Inferior parietal cortex (tissue), 1 donor: ENCODE results near the gene NHERF1.

Source experiments
- DNase-seq: peaks from one replicate; pipeline ENCODE4 v3.0.0-alpha.2; 2016; ENCODE audit errors: extremely low spot score

NHERF1 gene

DNA sequence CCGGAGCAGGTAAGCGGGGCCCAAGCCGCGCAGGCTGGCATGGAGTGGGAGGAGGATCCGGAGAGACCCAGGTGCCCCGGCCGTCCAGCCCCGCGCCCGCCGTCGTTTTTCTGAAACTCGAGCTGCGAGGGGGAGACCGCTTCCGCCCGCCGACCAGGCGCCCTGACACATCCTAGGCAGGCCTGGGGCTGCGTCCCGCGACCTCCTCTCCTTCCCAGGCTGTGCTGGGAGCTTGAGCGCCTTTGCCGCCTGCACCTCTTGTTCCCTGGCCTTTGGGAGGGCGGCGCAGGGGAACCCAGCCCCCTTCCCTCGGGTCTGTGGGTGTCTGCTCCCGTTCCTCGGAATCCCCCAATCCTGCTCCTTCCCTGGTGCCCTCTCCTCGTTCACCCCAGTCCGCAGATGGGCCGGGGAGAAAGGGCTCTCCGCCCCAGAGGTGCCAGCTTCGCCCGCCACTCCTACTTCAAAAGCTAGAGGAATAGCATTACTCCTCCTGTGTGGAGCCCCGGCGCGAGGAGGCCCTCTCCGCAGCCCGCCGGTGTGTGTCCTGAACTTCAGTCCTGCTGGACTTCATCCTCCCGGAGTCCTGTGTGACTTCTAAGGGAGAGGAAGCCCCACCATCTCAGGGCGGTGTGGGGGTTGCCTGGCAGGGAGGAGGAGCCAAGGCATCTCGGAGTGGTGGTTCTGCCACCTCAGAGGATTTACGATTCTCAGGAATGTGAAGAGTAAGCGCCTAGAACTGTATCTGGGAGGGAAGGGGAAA, 1.0 kb downstream of the NHERF1 start:
- no peak for DNase-seq

DNA sequence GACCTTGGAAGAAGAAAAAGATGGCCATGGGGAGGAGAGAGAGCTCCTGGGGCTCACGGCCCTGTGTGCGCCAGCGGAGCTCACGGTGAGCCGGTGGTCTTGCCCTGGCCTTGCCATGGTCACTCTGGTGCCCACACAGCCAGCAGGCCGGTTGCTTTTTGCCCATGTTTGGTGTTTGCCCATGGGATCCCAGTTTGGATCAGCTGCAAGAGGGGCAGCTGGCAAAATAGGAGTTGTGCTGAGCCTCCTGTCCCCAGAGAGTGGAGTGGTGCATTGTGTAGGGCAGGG, 1.6 kb downstream of the NHERF1 start:
- DNase-seq = no peak

DNA sequence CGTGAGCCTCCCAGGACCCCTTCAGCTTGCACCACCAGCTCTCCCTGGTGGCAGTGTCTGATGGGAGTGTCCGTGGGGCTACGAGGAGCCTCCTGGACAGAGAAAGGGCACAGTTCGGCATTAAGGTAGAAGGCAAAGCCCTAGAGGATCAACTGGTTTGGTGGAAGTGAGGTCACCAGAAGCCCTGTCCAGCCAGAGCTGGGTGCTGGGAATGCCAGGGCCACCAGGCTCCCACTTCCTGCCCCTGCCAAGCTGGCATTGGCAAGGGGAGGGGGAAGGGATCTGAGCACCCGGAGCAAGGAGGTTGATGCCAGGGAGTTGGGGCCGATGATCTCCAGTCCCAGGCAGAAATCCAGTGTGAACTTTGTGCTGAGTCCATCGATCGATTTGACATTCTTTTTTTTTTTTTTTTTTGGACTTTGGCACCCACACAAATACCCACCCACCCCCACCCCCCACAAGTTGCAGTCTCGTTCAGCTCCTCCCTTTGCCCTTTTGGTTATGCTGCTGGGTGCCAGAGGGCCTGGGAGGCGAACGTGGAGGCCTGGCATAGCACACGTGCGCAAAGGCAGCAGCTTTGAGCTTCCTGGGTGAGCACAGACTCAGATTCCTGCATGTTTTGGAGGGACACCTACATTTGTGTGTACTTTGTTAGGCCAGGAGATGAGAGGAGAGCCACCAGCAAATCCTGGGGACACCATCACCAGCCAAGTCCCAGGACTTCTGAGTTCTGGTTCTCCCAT, 2.1 kb downstream of the NHERF1 start:
- DNase-seq = no peak

DNA sequence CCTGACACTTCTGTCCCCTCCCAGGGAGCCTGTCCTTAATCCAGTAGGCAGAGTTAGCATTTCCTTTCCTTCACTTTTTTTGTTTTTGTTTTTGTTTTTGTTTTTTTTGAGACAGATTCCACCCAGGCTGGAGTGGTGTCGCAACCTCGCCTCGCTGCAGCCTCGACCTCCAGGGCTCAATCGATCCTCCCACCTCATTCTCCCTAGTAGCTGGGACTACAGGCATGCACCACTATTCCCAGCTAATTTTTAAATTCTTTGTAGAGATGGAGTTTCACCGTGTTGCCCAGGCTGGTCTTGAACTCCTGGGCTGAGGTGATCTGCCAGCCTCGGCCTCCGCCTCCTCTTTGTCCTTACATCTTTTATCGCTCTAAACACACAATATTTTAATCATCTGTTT, 4.0 kb downstream of the NHERF1 start:
- no peak for DNase-seq

DNA sequence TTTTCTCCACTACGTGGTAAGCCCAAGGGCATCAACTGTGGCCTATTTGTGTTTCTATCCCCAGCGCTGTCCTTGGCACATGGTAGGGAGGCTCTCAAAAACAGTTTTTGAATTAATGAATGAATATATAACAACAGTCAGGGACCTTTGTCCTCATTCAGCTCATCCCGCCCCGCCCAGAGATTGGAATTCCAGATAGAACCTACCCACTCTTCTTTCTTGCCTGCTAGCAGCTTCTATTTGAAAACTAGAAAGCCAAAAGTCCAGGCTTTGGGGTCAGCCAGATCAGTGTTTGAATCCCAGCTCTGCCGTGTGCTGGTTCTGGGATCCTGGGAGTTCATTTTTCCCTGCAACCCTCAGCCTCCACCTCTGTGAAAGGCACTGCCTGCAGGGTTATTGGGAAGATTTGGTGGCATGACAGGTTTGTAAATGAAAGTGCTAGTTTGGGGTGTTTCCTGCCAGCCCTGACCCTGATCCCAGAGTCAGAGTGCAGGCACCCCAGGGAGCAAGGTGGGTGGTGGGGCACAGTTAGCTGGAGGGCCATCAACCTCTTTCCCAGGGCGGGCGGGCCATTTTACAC, 4.5 kb downstream of the NHERF1 start:
- no peak for DNase-seq

DNA sequence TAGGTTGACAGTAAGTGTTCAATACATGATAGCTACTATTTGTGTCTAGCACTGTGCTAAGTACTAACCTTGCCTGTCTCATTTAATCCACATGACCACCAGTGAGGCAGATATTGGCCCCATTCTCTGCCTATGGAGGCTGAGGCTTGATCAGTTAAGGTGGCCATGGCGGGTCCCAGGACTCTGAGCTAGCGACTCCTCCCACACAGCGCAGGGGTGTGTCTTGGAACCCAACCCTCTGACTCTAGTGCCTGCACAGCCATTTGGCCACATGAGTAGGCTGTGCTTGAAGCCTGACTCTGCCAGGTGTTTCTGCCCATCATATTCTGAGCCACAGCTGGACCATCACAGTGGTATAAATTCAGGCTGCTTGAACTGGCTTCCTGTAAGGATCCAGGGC, 6.4 kb downstream of the NHERF1 start:
- no peak for DNase-seq

DNA sequence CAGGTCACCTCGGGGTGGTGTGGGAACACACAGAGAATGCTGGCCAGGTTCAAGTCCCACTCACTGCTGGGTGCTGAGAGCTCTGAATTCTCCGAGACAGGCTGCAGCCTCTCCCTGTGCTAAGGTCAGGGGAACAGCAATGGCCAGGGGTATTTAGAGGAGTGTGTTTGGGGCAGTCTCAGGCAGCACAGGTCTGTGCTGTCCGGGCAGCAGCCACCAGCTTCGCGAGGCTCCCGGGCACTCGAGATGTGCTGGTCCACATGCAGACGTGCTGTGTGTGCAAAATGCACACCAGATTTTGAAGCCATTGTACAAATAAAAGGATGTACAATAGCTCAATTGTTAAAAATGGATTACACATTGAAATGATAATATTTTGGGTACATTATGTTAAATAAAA, 7.1 kb downstream of the NHERF1 start:
- no peak for DNase-seq

DNA sequence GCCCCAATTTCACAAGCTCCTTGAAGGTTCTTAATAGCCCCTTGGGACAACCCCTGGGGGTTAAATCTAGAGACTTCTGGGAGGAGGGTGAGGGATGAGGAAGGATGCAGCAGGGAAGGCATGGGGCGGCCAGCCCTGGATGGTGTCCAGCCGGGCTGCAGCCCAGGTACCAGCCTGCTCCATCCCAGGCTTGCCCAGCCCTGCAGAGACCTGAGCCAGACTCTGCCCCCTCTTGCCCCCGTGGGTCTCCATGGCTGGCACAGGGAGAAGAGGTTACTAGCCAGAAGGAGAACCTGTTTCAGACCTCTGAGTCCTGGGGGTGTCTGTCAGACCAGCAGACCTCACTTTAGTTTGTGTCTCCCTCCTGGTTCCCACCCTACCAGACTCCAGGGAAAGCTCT, 8.5 kb downstream of the NHERF1 start:
- no peak for DNase-seq

DNA sequence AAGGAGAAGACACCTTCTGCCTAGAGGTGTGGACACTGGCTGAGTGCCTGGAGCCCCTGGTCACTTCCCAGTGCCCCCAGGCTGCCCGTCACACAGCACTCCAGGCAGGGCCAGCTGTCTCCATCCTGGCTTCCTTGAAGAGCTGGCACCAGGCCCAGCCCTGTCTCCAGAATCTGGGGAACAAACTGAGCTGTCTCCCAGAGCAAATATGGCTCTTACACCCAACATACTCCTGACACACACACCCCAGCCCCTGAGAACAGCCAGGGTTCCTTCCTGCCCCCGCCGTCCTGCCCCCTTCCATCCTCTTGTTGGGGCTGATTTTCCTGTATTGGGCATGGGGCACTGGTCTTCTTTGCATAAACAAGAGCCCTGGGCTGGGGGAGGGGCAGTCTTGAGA, 9.1 kb downstream of the NHERF1 start:
- DNase-seq = no peak

DNA sequence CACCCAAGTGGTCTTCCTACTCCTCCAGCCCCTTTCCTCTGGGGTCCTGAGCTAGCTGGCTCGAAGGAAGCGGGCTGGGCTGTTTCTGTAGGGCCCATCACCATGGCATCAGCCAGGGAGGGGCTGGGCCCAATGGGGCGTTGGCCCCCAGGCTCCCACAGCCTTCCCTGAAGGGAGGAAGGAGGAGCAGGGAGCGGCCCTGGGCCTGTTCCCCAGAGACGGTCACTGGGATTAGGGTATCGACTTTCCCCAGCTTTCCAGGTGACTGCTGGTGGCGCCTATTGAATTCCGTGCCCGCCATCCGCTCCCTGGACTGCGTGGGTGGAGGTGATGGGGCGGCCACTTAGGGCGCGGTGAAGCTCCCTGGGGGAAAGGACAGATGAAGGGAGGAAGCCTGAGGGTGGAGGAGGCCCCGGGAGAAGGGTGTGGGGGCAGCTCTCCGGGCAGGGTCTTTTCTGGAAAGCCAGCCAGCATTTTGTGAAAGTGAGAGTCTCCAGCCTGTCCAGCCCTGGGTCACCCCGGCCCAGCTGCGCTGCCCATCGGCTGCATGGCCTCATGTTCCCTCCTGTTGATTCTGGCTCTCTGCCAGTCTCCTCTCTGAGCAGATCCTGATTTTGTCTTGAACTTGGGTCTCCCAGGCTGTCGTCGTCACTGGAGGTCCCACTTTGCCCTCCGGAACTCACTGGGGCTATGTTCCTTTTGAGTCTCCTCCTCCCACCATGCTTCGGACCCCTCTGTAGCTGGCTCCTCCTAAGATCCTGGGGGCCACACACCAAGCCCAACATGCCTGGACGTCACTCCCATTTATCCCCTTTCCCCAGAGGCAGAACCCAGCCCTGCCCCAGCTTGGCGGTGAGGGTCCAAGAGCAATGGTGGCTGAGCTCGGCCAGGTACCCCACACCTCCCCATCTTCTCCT, 9.8 kb downstream of the NHERF1 start:
- DNase-seq = no peak

DNA sequence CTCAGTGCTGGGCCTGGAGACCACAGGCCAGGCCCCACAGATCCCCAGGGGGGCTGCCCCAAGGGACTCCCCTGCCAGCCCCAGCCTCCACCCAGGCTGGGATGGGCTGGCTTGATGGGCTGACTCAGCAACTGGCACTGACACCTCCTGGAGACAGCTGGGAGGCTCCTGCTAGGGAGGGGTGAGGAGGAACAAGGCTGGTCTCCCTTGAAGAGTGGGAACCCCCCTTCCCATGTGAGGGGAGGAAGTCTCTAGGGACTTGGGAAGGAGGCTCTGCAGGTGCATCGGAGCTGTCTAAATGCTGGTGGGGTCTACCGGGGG, 10.4 kb downstream of the NHERF1 start:
- no peak for DNase-seq

DNA sequence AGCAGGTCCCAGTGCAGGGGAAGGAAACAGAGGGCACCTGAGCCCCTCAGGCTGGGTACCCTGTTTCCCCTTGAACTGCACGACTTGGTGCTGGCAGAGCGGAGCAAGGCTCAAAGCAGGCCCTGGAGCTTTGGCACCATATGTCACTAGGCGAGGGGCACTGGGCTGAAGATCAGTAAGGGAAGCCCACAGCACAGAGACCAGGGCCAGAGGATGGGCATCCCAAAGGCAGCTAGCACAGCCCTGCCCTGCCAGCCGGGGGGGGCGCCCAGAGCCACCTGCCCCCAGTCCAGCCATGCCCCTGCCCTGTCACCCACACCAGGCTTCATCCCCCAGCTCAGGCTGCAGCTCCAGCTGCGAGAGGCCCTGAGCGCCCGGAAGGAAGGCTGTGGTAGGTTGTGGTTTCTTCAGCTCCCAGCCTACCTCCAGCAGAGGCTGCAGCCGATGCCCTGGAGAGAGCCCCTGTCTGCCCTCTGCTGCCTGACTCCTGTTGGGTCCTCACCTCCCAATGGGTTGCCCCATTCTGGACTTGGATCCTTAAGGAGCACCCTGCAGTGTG, 10.9 kb downstream of the NHERF1 start:
- no peak for DNase-seq

DNA sequence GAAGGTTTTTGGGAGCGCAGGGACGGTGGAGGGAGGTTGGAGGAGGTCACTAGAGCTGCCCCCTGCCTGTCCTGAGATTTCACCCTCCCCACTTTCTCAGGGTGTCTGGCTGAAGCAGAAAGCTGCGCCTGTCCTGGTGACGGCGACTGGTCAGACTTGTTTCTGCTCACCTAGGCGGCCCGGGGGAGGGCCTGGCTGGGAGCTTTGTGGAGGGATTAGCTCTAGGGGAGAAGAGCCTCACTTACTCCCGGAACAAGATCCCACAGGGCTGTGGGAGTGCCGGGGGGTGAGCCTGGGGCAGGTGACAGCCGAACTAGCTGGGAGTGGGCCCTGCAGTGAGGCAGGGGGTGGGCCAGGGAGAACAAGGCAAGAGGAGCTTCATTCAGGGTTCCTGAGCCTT, 11.5 kb downstream of the NHERF1 start:
- DNase-seq = no peak

DNA sequence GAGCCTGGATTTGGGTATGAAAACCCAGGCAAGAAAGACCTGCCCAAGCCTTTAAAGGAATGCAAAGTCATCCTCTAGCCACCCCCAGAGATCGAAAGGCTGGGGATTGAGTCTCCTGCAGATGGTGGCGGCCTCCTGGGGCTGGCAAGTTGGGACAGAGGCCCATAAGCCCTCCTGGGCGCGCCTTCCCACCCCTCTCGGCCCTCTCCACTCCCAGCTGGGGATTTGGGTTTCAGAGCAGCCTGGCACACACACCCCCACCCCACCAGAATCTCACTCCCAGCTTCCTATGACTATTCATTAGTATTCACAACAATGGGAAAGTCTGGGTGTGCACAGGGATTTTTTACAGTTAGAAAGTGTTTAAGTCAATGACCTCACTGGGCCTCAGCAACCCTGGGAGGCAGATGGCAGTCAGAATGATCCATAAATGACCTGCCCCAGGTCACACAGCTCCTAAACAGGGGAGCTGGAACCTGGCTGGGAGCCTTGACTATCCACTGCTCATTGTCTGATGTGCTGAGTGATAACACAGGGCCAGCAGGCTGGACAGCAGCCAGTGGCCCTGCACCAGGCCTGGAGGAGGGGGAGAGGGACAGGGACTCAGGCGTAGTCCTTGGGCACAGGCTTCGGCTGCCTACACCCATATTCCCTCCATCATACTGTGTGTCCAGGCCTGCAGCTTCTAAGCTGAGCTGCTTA, 12.1 kb downstream of the NHERF1 start:
- DNase-seq = no peak

DNA sequence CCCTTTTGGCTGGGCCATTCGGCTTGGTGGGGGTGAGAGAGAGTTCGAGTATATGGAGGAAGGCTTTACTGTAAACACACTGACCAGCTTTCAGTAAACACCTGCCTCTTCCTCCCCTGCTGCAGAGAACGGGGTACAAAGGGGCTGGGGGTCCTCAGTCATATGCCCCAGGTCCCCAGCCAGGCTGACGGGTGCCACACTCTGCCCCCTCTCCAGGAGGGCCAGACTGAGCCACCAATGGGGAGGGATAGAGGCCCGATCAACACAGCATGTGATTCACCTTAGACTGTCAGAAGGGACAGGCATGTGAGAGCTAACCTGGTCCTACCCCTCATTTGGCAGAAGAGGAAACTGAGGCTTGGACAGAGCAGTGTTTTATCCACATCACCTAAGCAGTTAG, 13.0 kb downstream of the NHERF1 start:
- DNase-seq = no peak

DNA sequence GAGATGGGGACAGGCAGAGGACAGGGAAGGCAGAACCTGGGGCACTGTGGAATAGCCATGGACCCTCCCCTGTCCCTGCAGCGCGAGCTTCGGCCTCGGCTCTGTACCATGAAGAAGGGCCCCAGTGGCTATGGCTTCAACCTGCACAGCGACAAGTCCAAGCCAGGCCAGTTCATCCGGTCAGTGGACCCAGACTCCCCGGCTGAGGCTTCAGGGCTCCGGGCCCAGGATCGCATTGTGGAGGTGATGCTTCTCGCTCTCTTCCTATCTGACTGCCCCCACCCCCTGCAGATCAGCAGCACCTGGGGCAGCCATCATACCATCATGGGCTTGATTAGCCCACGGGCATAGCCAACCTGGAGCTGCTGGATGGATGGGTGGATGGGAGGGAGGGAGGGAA, 13.5 kb downstream of the NHERF1 start:
- DNase-seq = no peak

DNA sequence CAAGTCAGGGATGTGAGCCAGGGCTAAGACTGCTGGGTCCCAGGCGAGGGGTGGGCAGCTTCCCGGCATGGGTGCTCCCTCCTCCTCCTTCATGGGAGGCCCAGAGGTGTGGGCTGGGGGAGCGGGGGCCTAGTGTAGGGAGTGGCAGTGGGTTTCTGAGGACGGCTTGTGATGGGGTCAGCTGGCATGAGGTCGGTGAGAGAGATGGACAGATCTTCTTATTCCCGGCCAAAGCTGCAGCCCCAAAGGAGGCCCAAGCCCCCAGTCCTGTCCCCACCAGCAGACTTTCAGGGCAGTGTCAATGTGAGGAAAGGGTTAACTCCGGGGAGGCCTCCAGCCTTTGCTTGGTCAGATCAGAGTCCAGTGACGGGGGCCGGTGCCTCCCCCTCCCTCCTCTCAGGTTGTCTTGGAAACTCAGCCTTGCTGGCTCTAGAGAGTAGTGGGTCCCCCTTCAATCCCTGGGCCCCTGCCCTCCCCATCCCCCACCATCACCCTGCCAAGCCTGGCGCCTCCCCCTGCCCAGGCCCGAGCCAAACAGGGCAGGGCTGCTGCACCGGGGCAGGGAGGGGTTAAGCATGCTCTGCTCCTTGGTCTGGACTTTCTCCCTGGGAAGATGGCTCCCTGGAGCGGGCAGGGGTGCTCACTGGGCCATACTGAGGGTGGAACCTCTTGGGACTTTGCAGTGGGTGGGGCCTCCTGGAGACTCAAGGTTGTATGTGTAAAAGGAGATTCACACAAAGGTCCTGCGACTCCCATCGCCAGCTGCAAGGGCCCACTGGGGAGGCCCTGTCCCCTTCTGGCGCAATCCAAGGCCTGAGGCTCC, 15.3 kb downstream of the NHERF1 start:
- no peak for DNase-seq

DNA sequence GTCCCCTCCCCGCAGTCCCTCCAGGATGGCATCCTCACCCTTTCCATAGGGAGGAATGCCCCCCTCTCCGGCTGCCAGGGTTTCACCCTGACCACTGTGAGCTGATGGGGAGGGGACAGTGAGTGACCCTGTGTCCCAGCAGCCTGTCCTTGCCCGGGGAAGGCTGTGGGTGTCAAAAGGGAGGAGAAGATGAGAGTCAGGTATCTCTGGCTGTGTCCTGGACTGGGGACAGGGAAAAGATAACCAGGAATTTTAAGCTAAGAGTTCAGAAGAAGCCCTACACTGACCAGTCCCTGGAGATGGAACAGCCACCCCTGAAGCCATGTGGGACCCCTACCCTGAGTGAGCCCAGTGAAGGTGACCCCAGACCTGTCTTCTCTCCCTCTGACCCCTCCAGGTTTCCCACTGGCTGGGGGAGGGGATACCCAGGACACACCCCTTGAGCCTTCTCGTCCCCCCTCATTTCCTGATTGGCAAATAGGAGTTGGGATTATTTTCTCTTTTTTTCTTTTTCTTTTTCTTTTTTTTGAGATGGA, 16.4 kb downstream of the NHERF1 start:
- no peak for DNase-seq

DNA sequence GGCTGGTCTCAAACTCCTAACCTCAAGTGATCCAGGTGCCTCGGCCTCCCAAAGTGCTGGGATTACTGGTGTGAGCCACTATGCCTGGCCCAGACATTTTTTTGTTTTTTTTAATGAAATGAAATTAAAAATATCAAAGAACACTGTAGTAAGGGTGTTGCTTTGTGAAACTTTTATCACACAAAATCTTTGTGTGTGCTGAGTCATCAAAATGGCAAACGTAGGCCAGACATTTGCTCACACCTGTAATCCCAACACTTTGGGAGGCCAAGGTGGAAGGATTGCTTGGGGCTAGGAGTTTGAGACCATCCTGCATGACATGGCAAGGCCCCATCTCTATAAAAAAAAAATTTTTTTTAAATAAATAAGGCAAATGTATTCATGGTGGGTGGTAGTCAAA, 18.0 kb downstream of the NHERF1 start:
- DNase-seq = no peak

DNA sequence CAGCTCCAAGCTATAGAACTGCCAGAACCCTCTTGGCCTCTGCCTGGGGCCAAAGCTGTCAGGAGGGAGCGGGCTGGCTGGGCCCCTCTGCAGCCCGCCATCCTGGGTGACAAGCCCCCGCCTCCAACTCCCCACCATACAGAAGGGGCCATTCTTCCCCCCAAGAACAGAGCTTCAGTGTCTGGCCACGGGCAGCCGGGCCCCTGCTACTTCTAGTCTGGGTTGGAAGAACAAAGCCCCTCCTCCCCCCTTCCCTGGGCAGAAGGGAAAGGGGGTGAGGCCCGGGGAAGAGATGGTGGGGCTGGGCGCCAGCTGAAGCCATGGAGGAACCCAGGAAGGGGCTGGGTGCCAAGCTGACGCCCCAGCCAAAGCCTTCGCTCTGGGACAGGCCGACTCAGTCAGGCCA, 18.7 kb downstream of the NHERF1 start:
- peak; percentile 71 for DNase-seq
